Astrocyte (in vitro differentiated cells and primary cell): ENCODE measurements around the gene ANKRD36B.
"Not testable (repeated sequence)": the region's sequence is repeated elsewhere in the genome, so short reads cannot be mapped to it uniquely, and the experiment has no call there.

Source experiments
- CTCF ChIP-seq: IDR thresholded peaks from 2 replicates; pipeline ENCODE4 v1.5.1; 2011; ENCODE audit warnings: low read depth, mild to moderate bottlenecking, inconsistent platforms, low read length, moderate library complexity; ENCODE audit not compliant: insufficient read depth
- EZH2 ChIP-seq: IDR thresholded peaks from 2 replicates; pipeline ENCODE4 v1.6.1; 2012; ENCODE audit warnings: mild to moderate bottlenecking, low read length, inconsistent platforms; ENCODE audit not compliant: insufficient read depth

- TF ChIP-seq EZH2, CTCF: not testable (repeated sequence)
Observed at GRCh38 chr2:97625354-97626048, 35.8 kb upstream of the ANKRD36B start.
